DMS114 treated with DMSO at 0.1 percent for 48 hours (cell line): ENCODE measurements around the gene TMEM130.

Source experiments
- DNase-seq: peaks from one replicate; lab custom pipeline; 2025; ENCODE audit not compliant: unreplicated experiment; lab: John Stamatoyannopoulos, UW

Gene TMEM130

GRCh38 chr7:98869597-98870120, at the start of gene TMEM130:
Gene TMEM130 (minus strand): TSS chr7:98870014. CDS start chr7:98869861, 153 bp downstream.
- DNase-seq, result no peak

GRCh38 chr7:98917331-98917730, 47.5 kb upstream of the TMEM130 start:
- DNase-seq, result no peak

- DNase-seq, result no peak
These were observed 43.8 kb upstream of the TMEM130 start for GRCh38 chr7:98913612-98914011.

- no peak for DNase-seq
These were observed 43.2 kb upstream of the TMEM130 start for GRCh38 chr7:98913026-98913425.

GRCh38 chr7:98911916-98912315, 42.1 kb upstream of the TMEM130 start:
- DNase-seq, result no peak

- DNase-seq, result no peak
These were observed 40.6 kb upstream of the TMEM130 start for GRCh38 chr7:98910427-98910826.

- no peak for DNase-seq
These were observed 39.7 kb upstream of the TMEM130 start for GRCh38 chr7:98909487-98909886.

- no peak for DNase-seq
These were observed 38.8 kb upstream of the TMEM130 start for GRCh38 chr7:98908585-98908984.

GRCh38 chr7:98907570-98907969, 37.8 kb upstream of the TMEM130 start:
- DNase-seq, result no peak

- DNase-seq, result no peak
These were observed 33.4 kb upstream of the TMEM130 start for GRCh38 chr7:98903246-98903645.

- DNase-seq, result no peak
These were observed 32.7 kb upstream of the TMEM130 start for GRCh38 chr7:98902523-98902922.

GRCh38 chr7:98900815-98901214, 31.0 kb upstream of the TMEM130 start:
- no peak for DNase-seq

GRCh38 chr7:98899816-98900215, 30.0 kb upstream of the TMEM130 start:
- DNase-seq, result no peak

GRCh38 chr7:98892609-98893008, 22.8 kb upstream of the TMEM130 start:
- no peak for DNase-seq

GRCh38 chr7:98887038-98887437, 17.2 kb upstream of the TMEM130 start:
- DNase-seq, result no peak

GRCh38 chr7:98884416-98884815, 14.6 kb upstream of the TMEM130 start:
- no peak for DNase-seq

GRCh38 chr7:98881561-98882315, 11.9 kb upstream of the TMEM130 start:
- no peak for DNase-seq

GRCh38 chr7:98880485-98880884, 10.7 kb upstream of the TMEM130 start:
- DNase-seq, result no peak

- DNase-seq, result no peak
These were observed 10.1 kb upstream of the TMEM130 start for GRCh38 chr7:98879979-98880315.

GRCh38 chr7:98879198-98879978, 9.6 kb upstream of the TMEM130 start:
- DNase-seq, result no peak

GRCh38 chr7:98878365-98879197, 8.8 kb upstream of the TMEM130 start, which contains the start of gene TRRAP:
Gene TRRAP (plus strand): TSS chr7:98878532. CDS start chr7:98881151, 2,619 bp downstream.
- DNase-seq, result peak; percentile 32
